Kidney epithelial cell (primary cell): ENCODE measurements around the gene POP5. TPM values are rescaled to one million over a fixed set of nuclear protein-coding genes. Genes with fewer than 3 reads are reported as not detected.

Experiments used
- DNase-seq: peaks from one replicate; pipeline ENCODE4 v3.0.0-alpha.2; 2010; ENCODE audit warnings: low read depth
- H3K27me3 ChIP-seq: 2 replicates; pipeline ENCODE4 v1.6.0; 2011; ENCODE audit warnings: low read length; ENCODE audit not compliant: control insufficient read depth, insufficient read depth
- H3K36me3 ChIP-seq: 2 replicates; pipeline ENCODE4 v1.5.1; 2011; ENCODE audit warnings: low read length; ENCODE audit not compliant: control insufficient read depth, insufficient read depth
- H3K4me3 ChIP-seq: 2 replicates; pipeline ENCODE4 v1.5.1; 2011; ENCODE audit warnings: low read depth, mild to moderate bottlenecking, control low read depth, low read length
- total RNA-seq: library from RNA; depleted of rRNA; stranded (reverse); fragments of >200 nt; gene quantifications from 2 replicates; pipeline ENCODE4 v1.2.3, GENCODE V29; 2015
- TF ChIP-seq, protein P1 (sequence below): IDR thresholded peaks from 2 replicates; pipeline ENCODE4 v1.5.1; 2011; ENCODE audit warnings: mild to moderate bottlenecking, moderate library complexity, low read length, control low read depth, inconsistent platforms; ENCODE audit not compliant: insufficient read depth, poor library complexity, severe bottlenecking

The POP5 gene
- total RNA-seq, 1 donor from 2014 or later, result 47.8 TPM

DNA sequence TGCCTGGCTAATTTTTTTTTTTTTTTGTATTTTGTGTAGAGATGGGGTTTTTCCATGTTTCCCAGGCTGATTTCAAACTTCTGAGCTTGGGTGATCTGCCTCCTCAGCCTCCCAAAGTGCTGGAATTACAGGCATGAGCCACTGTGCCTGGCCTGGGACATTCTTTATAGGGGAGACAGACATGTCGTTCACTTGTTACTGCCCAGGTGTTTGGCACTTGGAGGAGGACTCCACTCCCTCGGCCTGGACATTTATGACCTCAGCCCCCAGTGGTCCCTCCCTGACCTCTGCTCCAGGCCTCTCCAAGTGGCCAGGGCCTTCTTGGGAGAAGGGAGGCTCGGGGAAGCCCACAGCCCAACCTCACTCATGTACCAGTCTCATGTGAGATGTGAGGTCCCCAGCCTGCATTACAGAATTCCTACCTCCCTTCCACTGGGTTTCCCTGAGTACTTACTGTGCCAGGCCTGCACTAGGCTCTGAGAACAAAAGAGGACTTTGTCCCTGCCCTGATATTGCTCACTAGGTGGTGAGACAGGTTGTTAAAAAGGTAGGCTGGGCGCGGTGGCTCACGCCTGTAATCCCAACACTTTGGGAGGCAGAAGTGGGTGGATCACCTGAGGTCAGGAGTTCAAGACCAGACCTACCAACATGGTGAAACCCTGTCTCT lies 9.7 kb upstream of the POP5 start:
- no peaks in the 10 kb centered on the region for H3K36me3 ChIP-seq
- no peak for DNase-seq
- TF ChIP-seq, protein P1, sequence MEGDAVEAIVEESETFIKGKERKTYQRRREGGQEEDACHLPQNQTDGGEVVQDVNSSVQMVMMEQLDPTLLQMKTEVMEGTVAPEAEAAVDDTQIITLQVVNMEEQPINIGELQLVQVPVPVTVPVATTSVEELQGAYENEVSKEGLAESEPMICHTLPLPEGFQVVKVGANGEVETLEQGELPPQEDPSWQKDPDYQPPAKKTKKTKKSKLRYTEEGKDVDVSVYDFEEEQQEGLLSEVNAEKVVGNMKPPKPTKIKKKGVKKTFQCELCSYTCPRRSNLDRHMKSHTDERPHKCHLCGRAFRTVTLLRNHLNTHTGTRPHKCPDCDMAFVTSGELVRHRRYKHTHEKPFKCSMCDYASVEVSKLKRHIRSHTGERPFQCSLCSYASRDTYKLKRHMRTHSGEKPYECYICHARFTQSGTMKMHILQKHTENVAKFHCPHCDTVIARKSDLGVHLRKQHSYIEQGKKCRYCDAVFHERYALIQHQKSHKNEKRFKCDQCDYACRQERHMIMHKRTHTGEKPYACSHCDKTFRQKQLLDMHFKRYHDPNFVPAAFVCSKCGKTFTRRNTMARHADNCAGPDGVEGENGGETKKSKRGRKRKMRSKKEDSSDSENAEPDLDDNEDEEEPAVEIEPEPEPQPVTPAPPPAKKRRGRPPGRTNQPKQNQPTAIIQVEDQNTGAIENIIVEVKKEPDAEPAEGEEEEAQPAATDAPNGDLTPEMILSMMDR, result no peak
- no peak overlapping the region for H3K4me3 ChIP-seq
- H3K27me3 ChIP-seq, result no peaks in the 10 kb centered on the region

DNA sequence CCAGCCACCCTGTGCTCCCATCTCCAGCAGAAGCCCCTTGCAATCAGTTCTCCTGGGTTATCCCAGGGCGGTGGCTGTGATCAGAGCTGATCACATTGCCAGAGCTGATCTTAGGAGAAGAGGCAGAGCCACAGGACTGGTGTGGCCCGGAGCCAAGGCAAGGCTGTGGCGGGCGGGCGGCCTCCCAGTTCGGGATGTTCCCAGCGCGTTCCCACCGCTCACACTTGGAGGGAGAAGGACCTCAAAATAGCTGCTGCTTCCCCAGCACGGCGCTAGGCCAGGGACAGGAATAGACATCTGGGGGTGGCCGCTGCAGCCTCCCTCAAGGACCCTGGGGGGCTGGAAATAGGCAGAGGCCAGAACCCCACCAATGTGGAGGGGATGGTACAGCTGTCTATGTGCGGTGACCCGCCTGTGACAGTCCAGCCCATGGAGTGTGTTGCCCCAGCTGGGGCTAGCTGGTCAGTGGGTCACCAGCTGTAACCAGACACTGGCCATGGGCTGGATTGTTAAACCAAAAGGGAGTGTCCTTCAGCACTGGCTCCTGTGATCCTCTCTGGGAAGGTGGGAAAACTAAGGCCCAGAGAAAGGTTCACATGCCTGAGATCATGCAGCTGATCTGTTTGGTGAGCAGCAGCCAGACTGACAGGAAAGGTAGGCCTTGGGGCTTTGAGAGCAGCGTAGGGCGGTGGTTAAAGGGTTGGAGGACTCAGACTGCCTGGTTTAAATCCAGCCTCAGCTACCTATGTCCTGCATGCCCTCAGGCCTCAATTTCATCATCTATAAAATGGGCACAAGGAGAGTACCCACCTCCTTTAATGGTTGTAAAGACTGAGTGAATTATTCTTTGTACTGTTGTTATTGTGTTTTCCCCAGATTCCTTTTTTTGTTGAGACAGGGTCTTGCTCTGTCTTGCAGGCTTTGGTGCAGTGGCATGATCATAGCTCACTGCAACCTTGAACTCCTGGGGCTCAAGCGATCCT lies 8.0 kb upstream of the POP5 start:
- TF ChIP-seq, protein P1, result no peak
- no peaks in the 10 kb centered on the region for H3K36me3 ChIP-seq
- DNase-seq, result no peak
- H3K27me3 ChIP-seq, result no peaks in the 10 kb centered on the region
- no peak overlapping the region for H3K4me3 ChIP-seq

DNA sequence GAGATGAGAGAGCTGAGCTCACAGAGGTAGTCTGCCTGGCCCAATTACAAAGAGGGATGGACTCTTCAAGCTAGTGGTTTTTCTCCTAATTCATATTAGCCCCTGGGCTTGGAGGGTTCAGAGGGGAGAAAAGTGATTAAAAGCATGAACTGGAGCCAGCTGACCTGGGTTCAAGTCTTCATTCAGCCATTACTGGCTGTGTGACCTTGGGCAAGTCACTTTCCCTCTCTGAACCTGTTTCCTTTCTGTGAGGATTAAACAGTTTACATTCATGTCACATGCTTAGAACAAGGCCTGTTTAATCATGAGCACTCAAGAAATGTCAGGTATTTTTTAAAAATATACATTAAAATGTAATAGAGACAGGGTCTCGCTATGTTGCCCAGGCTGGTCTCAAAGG lies 7.2 kb upstream of the POP5 start:
- TF ChIP-seq, protein P1, result no peak
- Histone ChIP-seq H3K4me3 (no peak overlapping the region), H3K36me3 (no peaks in the 10 kb centered on the region), H3K27me3 (no peaks in the 10 kb centered on the region)
- DNase-seq, result no peak

DNA sequence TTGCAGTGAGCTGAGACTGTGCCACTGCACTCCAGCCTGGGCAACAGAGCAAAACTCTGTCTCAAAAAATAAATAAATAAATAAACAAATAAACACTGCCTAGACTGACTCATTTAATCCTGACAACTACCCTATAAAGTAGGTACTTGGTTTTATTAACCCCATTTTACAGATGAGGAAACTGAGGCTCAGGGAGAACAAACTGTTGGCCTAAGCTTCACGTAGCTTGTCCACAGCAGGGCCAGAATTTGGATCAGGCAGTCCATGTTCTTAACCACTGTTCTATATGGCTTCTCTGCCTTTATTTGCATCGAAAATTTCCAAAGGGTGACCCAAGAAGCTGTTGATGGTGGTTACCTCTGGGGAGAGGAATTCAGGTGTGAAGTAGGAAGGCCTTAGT lies 5.7 kb upstream of the POP5 start:
- DNase-seq, result no peak
- H3K27me3 ChIP-seq, result no peaks in the 10 kb centered on the region
- TF ChIP-seq, protein P1, result no peak
- H3K36me3 ChIP-seq, result no peaks in the 10 kb centered on the region
- no peak overlapping the region for H3K4me3 ChIP-seq

DNA sequence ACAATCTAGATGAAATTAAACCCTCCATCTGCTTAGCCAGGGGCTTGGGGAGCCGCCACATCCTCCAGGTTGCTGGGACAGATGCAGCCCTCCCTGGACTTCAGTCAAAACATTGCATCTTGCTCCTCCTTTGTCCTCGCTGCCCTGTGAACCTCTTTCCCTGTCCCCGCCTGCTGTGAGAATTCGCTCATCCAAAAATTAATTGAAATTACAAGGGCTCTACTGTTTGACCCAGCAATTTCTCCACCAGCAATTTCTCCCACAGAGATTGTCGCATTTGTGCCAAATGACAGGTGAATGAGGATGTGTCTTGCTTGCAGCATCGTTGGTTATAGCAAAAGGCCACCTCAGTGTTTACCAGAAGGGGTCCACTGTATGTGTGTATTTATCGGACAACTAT lies 5.0 kb upstream of the POP5 start:
- DNase-seq, result no peak
- Histone ChIP-seq H3K4me3 (no peak overlapping the region), H3K27me3 (no peaks in the 10 kb centered on the region), H3K36me3 (no peaks in the 10 kb centered on the region)
- TF ChIP-seq, protein P1, result no peak
